B cell (primary cell): ENCODE results near the gene MALSU1. TPM values are rescaled to one million over a fixed set of nuclear protein-coding genes. Genes with fewer than 3 reads are reported as not detected.
"Not testable (repeated sequence)": the region's sequence is repeated elsewhere in the genome, so short reads cannot be mapped to it uniquely, and the experiment has no call there.

ENCODE experiments used
- ATAC-seq: fragments of 200-7000 bp; cut with Tn5 transposase; one replicate; pipeline ENCODE4 v1.10.0; 2021; ENCODE audit warnings: low read depth, mild to moderate bottlenecking, moderate number of reproducible peaks, moderate library complexity
- CTCF ChIA-PET: fragments of 350-600 bp; sonication (Branson Sonifier 250); formaldehyde crosslinking; loops from one replicate; lab custom pipeline; 2021; ENCODE audit warnings: antibody characterized with exemption, inconsistent platforms; lab: Charles Lee
- POLR2A ChIA-PET: fragments of 350-600 bp; sonication (Branson Sonifier 250); formaldehyde crosslinking; loops from one replicate; lab custom pipeline; 2021; ENCODE audit warnings: antibody characterized with exemption; lab: Charles Lee
- DNase-seq: peaks from one replicate; pipeline ENCODE4 v3.0.0; 2013
- H2AFZ ChIP-seq: 2 replicates; pipeline ENCODE4 v1.6.1; 2012; ENCODE audit warnings: mild to moderate bottlenecking, low read depth, low read length; ENCODE audit not compliant: insufficient read depth, poor library complexity, severe bottlenecking
- H3K27ac ChIP-seq, 2 donors: 1 replicate in 1 of 2; 2 replicates in 1 of 2; pipeline ENCODE4 v1.5.1; 2012 to 2013; ENCODE audit warnings: low read length in 2 of 2, mild to moderate bottlenecking in 2 of 2, moderate library complexity in 1 of 2
- H3K27me3 ChIP-seq, 4 experiments: fragments of 200-600 bp in 1 of 4; sonication (generic) in 1 of 4; replicated peaks in 1 of 4; 1 replicate in 2 of 4; 2 replicates in 2 of 4; pipeline versions ENCODE4 v1.6.1 to v1.7.0; 2013 to 2016; ENCODE audit warnings: low read length in 3 of 4, mild to moderate bottlenecking in 2 of 4, mixed read lengths in 1 of 4, moderate library complexity in 1 of 4; ENCODE audit not compliant: insufficient read depth in 4 of 4, control insufficient read depth in 3 of 4; ENCODE audit errors: control extremely low read depth in 1 of 4
- H3K36me3 ChIP-seq, 2 experiments: replicated peaks in 1 of 2; 1 replicate in 1 of 2; 2 replicates in 1 of 2; pipeline versions ENCODE4 v1.6.1 to v1.7.1; 2013; ENCODE audit warnings: low read length in 1 of 2; ENCODE audit not compliant: insufficient read depth in 2 of 2, control insufficient read depth in 1 of 2; ENCODE audit errors: control extremely low read depth in 1 of 2, extremely low read depth in 1 of 2
- H3K4me1 ChIP-seq, 2 donors: fragments of 200-600 bp in 1 of 2; sonication (generic) in 1 of 2; 1 replicate in 1 of 2; 2 replicates in 1 of 2; pipeline versions ENCODE4 v1.5.1 to v1.6.1; 2013 to 2017; ENCODE audit warnings: low read length in 2 of 2; ENCODE audit not compliant: control insufficient read depth in 2 of 2, insufficient read depth in 2 of 2
- H3K4me2 ChIP-seq: replicated peaks from 2 replicates; pipeline ENCODE3; 2012; ENCODE audit warnings: mild to moderate bottlenecking, low read depth, low read length; ENCODE audit not compliant: poor library complexity, severe bottlenecking
- H3K4me3 ChIP-seq, 5 experiments: fragments of 200-600 bp in 1 of 5; sonication (generic) in 1 of 5; 1 replicate in 3 of 5; 2 replicates in 2 of 5; pipeline versions ENCODE4 v1.5.1 to v1.7.0; 2011 to 2016; ENCODE audit warnings: low read length in 4 of 5, mild to moderate bottlenecking in 4 of 5, low read depth in 2 of 5, control low read depth in 1 of 5, moderate library complexity in 1 of 5; ENCODE audit not compliant: insufficient read depth in 1 of 5; ENCODE audit errors: control extremely low read depth in 1 of 5, extremely low read depth in 1 of 5
- H3K79me2 ChIP-seq: fragments of 200-600 bp; sonication (generic); one replicate; pipeline ENCODE4 v1.6.0; 2016; ENCODE audit warnings: low read length; ENCODE audit not compliant: control insufficient read depth, insufficient read depth
- H3K9ac ChIP-seq: fragments of 200-600 bp; sonication (generic); 2 replicates; pipeline ENCODE4 v1.6.1; 2017; ENCODE audit warnings: mild to moderate bottlenecking, low read length, moderate library complexity
- H3K9me3 ChIP-seq, 3 donors: one replicate each; pipeline versions ENCODE4 v1.6.1 to v1.7.1; 2013; ENCODE audit warnings: low read length in 2 of 3; ENCODE audit not compliant: control insufficient read depth in 2 of 3, insufficient read depth in 1 of 3; ENCODE audit errors: control extremely low read depth in 1 of 3
- H4K20me1 ChIP-seq: 2 replicates; pipeline ENCODE4 v1.6.0; 2012; ENCODE audit warnings: mild to moderate bottlenecking, low read length; ENCODE audit not compliant: insufficient read depth, control insufficient read depth, poor library complexity, severe bottlenecking
- H3K27ac Mint-ChIP-seq: one replicate; pipeline ENCODE4 v1.8.0; 2021; ENCODE audit warnings: mixed read lengths
- H3K27me3 Mint-ChIP-seq: one replicate; pipeline ENCODE4 v1.8.0; 2021; ENCODE audit warnings: mixed read lengths
- H3K4me1 Mint-ChIP-seq: one replicate; pipeline ENCODE4 v1.8.0; 2021; ENCODE audit warnings: mixed read lengths
- H3K4me3 Mint-ChIP-seq: one replicate; pipeline ENCODE4 v1.8.0; 2021; ENCODE audit warnings: mixed read lengths
- H3K9me3 Mint-ChIP-seq: one replicate; pipeline ENCODE4 v1.8.0; 2022; ENCODE audit warnings: mixed read lengths; ENCODE audit not compliant: insufficient read depth
- CTCF ChIP-seq: fragments of 200-600 bp; IDR thresholded peaks from one replicate; pipeline ENCODE4 v1.8.0; 2022; ENCODE audit warnings: antibody characterized with exemption, mild to moderate bottlenecking
- EZH2 ChIP-seq: IDR thresholded peaks from 2 replicates; pipeline ENCODE4 v1.6.1; 2012; ENCODE audit warnings: borderline replicate concordance, low read depth, mild to moderate bottlenecking, moderate library complexity, low read length; ENCODE audit not compliant: insufficient read depth, poor library complexity, severe bottlenecking
- WGBS: methylation state at CpG from one replicate; pipeline ENCODE4 v1.1.5; 2013; ENCODE audit warnings: missing lambda C conversion rate; ENCODE audit not compliant: insufficient coverage; 5-methylcytosine and 5-hydroxymethylcytosine counted together
- intact Hi-C: fragments of 100-400 bp; cut with micrococcal nuclease; formaldehyde crosslinking; loops from one replicate; pipeline ENCODE4 v1.10.0; 2022
- polyA plus RNA-seq: library from polyadenylated mRNA; depleted of rRNA; stranded (reverse); fragments of >200 nt; gene quantifications from 2 replicates; pipeline ENCODE4 v1.2.3, GENCODE V29; 2012
- total RNA-seq, 2 donors: library from RNA; stranded (reverse); fragments of 120-200 nt in 1 of 2; gene quantifications; 1 replicate in 1 of 2; 2 replicates in 1 of 2; pipeline versions ENCODE4 v1.2.3 to v1.2.4, GENCODE V29; 2013 to 2022

The MALSU1 gene
- total and polyA plus RNA-seq, 2 donors (not counting 1 experiment from before 2014, with no cell fraction given) = 20.8 to 38.0 TPM

- DNase-seq (no peak), ATAC-seq (no peak)
- CTCF ChIA-PET = interaction anchor here (1.3 to 1.6 kb wide), 2 partner anchors 36 to 49 kb away, joined by 3 to 6 read pairs; no protein-coding TSS in a partner anchor
- no peak overlapping the region for H3K9ac ChIP-seq
- no CpG with 5 or more reads among the region's 6 CpGs for WGBS
- H3K4me3 ChIP-seq = no peak overlapping the region
- no peak overlapping the region for H3K27ac ChIP-seq
- H3K36me3 ChIP-seq = peaks cover 8 to 43% of the 10 kb centered on the region in 2 experiments
- peaks cover 0 to 5% of the 10 kb centered on the region in 2 donors for H3K4me1 ChIP-seq
- TF ChIP-seq CTCF (no peak), EZH2 (no peak)
- H3K4me2 ChIP-seq = no peak overlapping the region
- H2AFZ ChIP-seq = no peak overlapping the region
- H3K9me3 ChIP-seq = no peaks in the 10 kb centered on the region
- no peaks in the 10 kb centered on the region for H3K27me3 ChIP-seq
- Mint-ChIP-seq H3K27me3 (no peaks in the 10 kb centered on the region), H3K9me3 (no peaks in the 10 kb centered on the region), H3K27ac (no peak overlapping the region), H3K4me3 (no peak overlapping the region), H3K4me1 (peaks cover 26% of the 10 kb centered on the region)
- peaks cover 15% of the 10 kb centered on the region for H4K20me1 ChIP-seq
- peaks cover 29% of the 10 kb centered on the region for H3K79me2 ChIP-seq
- intact Hi-C loops = no loop called here
- POLR2A ChIA-PET = no interaction called here
Measured at GRCh38 chr7:23308754-23309153, 9.6 kb downstream of the MALSU1 start.

- H4K20me1 ChIP-seq, H2AFZ ChIP-seq, H3K27ac ChIP-seq, POLR2A ChIA-PET, DNase-seq, ATAC-seq, H3K27me3 Mint-ChIP-seq, H3K4me3 ChIP-seq, H3K4me1 Mint-ChIP-seq, intact Hi-C loops, H3K27ac Mint-ChIP-seq, H3K4me2 ChIP-seq, H3K79me2 ChIP-seq, H3K9me3 Mint-ChIP-seq, H3K27me3 ChIP-seq, H3K9ac ChIP-seq, H3K4me3 Mint-ChIP-seq, H3K4me1 ChIP-seq, H3K9me3 ChIP-seq: not testable (repeated sequence)
- peaks cover 8 to 41% of the 10 kb centered on the region in 2 experiments for H3K36me3 ChIP-seq
- CTCF ChIA-PET = interaction anchor here (0.9 kb wide), 1 partner anchor 46 kb away, joined by 3 read pairs; no protein-coding TSS in a partner anchor
- 32% methylated on average over 2 of the region's 2 CpGs for WGBS
Measured at GRCh38 chr7:23312141-23312540, 13.0 kb downstream of the MALSU1 start.
